Activated T-cell treated with anti-CD3 and anti-CD28 coated beads, Interleukin-2, amount 50 U/mL, for 24 hours (primary cell): ENCODE measurements around the gene NSG1.
"Not testable (repeated sequence)": the region's sequence is repeated elsewhere in the genome, so short reads cannot be mapped to it uniquely, and the experiment has no call there.

Source experiments
- DNase-seq: peaks from one replicate; pipeline ENCODE4 v3.0.0-alpha.2; 2020
- H3K27ac Mint-ChIP-seq: 2 replicates; pipeline ENCODE4 v1.8.0; 2020; ENCODE audit warnings: mild to moderate bottlenecking, mixed read lengths
- H3K27me3 Mint-ChIP-seq: 2 replicates; pipeline ENCODE4 v1.8.0; 2020; ENCODE audit warnings: mixed read lengths
- H3K36me3 Mint-ChIP-seq: 2 replicates; pipeline ENCODE4 v1.8.0; 2020; ENCODE audit warnings: low read depth, mixed read lengths
- H3K4me1 Mint-ChIP-seq: 2 replicates; pipeline ENCODE4 v1.8.0; 2020; ENCODE audit warnings: low read depth, mixed read lengths
- H3K4me3 Mint-ChIP-seq: 2 replicates; pipeline ENCODE4 v1.8.0; 2020; ENCODE audit warnings: mild to moderate bottlenecking, moderate library complexity, mixed read lengths
- H3K9me3 Mint-ChIP-seq: 2 replicates; pipeline ENCODE4 v1.8.0; 2020; ENCODE audit warnings: mixed read lengths

Gene NSG1

GRCh38 chr4:4465238-4465637 lies 78.3 kb downstream of the NSG1 start:
- H3K4me3 Mint-ChIP-seq, H3K27ac Mint-ChIP-seq, H3K27me3 Mint-ChIP-seq, DNase-seq: not testable (repeated sequence)
- peaks cover 12% of the 10 kb centered on the region for H3K9me3 Mint-ChIP-seq
- H3K36me3 Mint-ChIP-seq = peaks cover 68% of the 10 kb centered on the region
- peaks cover 42% of the 10 kb centered on the region for H3K4me1 Mint-ChIP-seq
